ENCODE data around the gene ZBTB8A.
"Not testable (repeated sequence)": the region's sequence is repeated elsewhere in the genome, so short reads cannot be mapped to it uniquely, and the experiment has no call there.

Gene ZBTB8A

DNA sequence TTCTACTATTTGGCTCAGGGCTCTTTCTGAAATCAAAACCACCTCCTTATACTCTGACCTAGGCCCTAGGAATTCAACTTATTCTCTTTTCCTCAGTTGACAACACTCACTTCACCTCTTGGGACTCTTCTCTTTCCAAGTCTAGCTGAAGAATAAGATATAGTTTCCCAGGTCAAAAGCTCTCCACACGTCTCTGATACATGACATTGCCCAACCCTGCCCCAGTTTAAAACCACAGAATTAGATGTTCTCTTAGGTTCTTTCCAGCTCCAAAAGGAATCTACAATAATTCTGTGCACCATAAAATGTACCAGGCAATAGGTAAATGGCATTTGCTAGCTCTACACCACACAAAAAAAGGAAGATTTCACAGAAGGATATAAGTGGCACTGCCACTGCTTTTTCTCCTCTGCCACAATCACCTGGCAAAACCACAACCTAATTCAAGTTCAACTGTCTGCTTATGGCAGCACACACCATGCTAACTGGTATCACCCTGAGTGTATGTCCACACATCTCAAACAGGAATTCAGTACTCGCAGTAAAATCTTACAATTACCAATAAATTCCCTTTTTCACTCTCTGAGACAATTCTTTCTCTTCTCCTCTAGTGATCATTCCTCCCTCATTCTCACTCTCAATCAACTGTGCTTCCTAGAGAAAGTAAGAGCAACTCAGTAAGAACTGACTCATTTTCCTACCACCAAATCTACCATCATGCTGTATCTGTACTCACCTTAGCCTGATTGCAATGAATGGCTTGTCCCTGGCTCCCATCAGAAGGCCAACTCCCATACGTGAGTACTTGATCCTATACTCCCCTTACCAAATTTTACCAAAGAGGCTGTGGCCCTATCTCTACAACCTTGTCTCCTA lies 83.8 kb downstream of the ZBTB8A start:
- Histone ChIP-seq H3K4me3 (replicated peaks; ENCODE audit: low read depth, low read length) (no peak overlapping the region), H3K36me3 (ENCODE audit: control insufficient read depth, insufficient read depth, low read length) (0 out of 2 replicates have a peak, but pooled peaks cover 1% of the 10 kb centered on the region), H3K27me3 (replicated peaks; ENCODE audit: control insufficient read depth, insufficient read depth, low read length) (no peaks in the 10 kb centered on the region)
- DNase-seq (ENCODE audit: extremely low read depth, insufficient read length) = peak; percentile 32
- TF ChIP-seq CTCF (IDR thresholded peaks at IDR 0.05; ENCODE audit: insufficient read depth, low read length, poor library complexity, severe bottlenecking) = no peak

GRCh38 chr1:32623775-32624174 lies 84.5 kb downstream of the ZBTB8A start:
- H3K36me3 ChIP-seq (ENCODE audit: control insufficient read depth, insufficient read depth, low read length) = peaks cover 1% of the 10 kb centered on the region; the same call in 1 of the 2 replicates
- no peak overlapping the region for H3K4me3 ChIP-seq (replicated peaks; ENCODE audit: low read depth, low read length)
- no peaks in the 10 kb centered on the region for H3K27me3 ChIP-seq (replicated peaks; ENCODE audit: control insufficient read depth, insufficient read depth, low read length)
- DNase-seq (ENCODE audit: extremely low read depth, insufficient read length) = no peak
- no peak for TF ChIP-seq CTCF (IDR thresholded peaks at IDR 0.05; ENCODE audit: insufficient read depth, low read length, poor library complexity, severe bottlenecking)

- no peak for DNase-seq (ENCODE audit: extremely low read depth, insufficient read length)
- no peak for TF ChIP-seq CTCF (IDR thresholded peaks at IDR 0.05; ENCODE audit: insufficient read depth, low read length, poor library complexity, severe bottlenecking)
- Histone ChIP-seq H3K27me3 (replicated peaks; ENCODE audit: control insufficient read depth, insufficient read depth, low read length) (no peaks in the 10 kb centered on the region), H3K4me3 (replicated peaks; ENCODE audit: low read depth, low read length) (no peak overlapping the region), H3K36me3 (ENCODE audit: control insufficient read depth, insufficient read depth, low read length) (peaks cover 2% of the 10 kb centered on the region)
Measured at GRCh38 chr1:32626176-32626575, 86.9 kb downstream of the ZBTB8A start.

DNA sequence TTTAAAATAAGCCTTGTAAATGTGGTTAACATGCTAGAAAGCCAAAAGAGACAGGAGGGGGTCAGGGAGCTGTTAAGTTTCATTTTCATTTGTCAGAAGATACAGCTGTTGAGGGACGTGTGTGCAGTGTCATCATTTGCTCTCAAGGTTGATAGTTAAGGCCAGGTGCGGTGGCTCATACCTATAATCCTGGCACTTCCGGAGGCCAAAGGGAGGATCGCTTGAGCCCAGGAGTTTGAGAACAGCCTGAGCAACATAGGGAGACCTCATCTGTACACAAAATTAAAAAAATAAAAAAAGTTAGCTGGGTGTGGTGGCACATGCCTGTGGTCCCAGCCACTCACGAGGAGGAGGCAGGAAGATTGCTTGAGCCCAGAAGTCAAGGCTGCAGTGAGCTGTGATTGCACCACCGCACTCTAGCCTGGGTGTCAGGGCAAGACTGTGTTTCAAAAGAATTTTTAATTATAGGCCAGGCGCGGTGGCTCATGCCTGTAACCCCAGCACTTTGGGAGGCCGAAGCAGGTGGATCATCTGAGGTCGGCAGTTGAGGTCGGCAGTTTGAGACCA lies 88.5 kb downstream of the ZBTB8A start:
- Histone ChIP-seq H3K4me3 (replicated peaks; ENCODE audit: low read depth, low read length) (no peak overlapping the region), H3K36me3 (ENCODE audit: control insufficient read depth, insufficient read depth, low read length) (peaks cover 2% of the 10 kb centered on the region), H3K27me3 (replicated peaks; ENCODE audit: control insufficient read depth, insufficient read depth, low read length) (no peaks in the 10 kb centered on the region)
- peak; percentile 69 for DNase-seq (ENCODE audit: extremely low read depth, insufficient read length)
- no peak for TF ChIP-seq CTCF (IDR thresholded peaks at IDR 0.05; ENCODE audit: insufficient read depth, low read length, poor library complexity, severe bottlenecking)

DNA sequence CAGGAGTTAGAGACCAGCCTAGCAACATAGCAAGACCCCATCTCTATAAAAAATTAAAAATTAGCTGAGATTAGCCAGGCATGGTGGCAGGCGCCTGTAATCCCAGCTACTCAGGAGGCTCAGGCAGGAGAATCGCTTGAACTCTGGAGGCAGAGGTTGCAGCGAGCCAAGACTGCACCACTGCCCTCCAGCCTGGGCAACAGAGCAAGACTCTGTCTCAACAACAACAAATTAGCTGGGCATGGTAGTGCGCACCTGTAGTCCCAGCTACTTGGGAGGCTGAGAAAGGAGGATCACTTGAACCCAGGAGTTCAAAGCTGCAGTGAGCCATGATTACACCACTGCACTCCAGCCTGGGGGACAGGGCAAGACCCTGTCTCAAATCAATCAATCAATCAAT lies 90.9 kb downstream of the ZBTB8A start:
- not testable (repeated sequence) for DNase-seq (ENCODE audit: extremely low read depth, insufficient read length); H3K4me3 ChIP-seq (replicated peaks; ENCODE audit: low read depth, low read length); H3K36me3 ChIP-seq (ENCODE audit: control insufficient read depth, insufficient read depth, low read length); H3K27me3 ChIP-seq (replicated peaks; ENCODE audit: control insufficient read depth, insufficient read depth, low read length)

- Histone ChIP-seq H3K36me3 (ENCODE audit: control insufficient read depth, insufficient read depth, low read length) (peaks cover 2% of the 10 kb centered on the region), H3K4me3 (replicated peaks; ENCODE audit: low read depth, low read length) (no peak overlapping the region), H3K27me3 (replicated peaks; ENCODE audit: control insufficient read depth, insufficient read depth, low read length) (no peaks in the 10 kb centered on the region)
- no peak for DNase-seq (ENCODE audit: extremely low read depth, insufficient read length)
- no peak for TF ChIP-seq CTCF (IDR thresholded peaks at IDR 0.05; ENCODE audit: insufficient read depth, low read length, poor library complexity, severe bottlenecking)
Measured at GRCh38 chr1:32632829-32633228, 93.6 kb downstream of the ZBTB8A start.
